ENCODE measurements around the gene PITPNC1. TPM values are rescaled to one million over a fixed set of nuclear protein-coding genes. Genes with fewer than 3 reads are reported as not detected.
"Not testable (repeated sequence)": the region's sequence is repeated elsewhere in the genome, so short reads cannot be mapped to it uniquely, and the experiment has no call there.

The PITPNC1 gene
- total RNA-seq, 1 donor from 2014 or later = 12.4 TPM

DNA sequence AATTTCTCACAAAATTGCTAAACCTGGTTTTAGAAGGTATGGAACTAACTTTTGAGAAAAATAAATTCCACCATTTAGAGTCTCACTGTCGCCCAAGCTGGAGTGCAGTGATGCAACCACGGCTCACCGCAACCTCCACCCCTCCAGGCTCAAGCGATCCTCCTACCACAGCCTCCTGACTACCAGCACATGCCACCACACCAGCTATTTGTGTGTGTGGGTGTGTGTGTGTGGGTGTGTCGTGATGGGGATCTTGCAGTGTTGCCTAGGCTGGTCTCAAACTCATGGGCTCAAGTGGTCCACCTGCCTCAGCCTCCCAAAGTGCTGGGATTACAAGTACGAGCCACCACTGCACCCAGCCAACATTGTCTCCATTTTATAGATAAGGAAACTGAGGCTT lies 269.4 kb downstream of the PITPNC1 start:
- no peaks in the 10 kb centered on the region for H3K36me3 ChIP-seq (ENCODE audit: insufficient read depth, low read length)
- Mint-ChIP-seq H3K27me3 (ENCODE audit: low read depth, unreplicated experiment) (no peaks in the 10 kb centered on the region), H3K36me3 (ENCODE audit: low read depth, unreplicated experiment) (peaks cover 2% of the 10 kb centered on the region), H3K4me1 (ENCODE audit: low read depth, unreplicated experiment) (no peaks in the 10 kb centered on the region), H3K27ac (ENCODE audit: unreplicated experiment) (no peak overlapping the region), H3K4me3 (ENCODE audit: unreplicated experiment) (no peak overlapping the region), H3K9me3 (ENCODE audit: unreplicated experiment) (peaks cover 3% of the 10 kb centered on the region)
- H2AFZ ChIP-seq (ENCODE audit: low read depth, low read length) = no peak overlapping the region
- DNase-seq (ENCODE audit: low read depth) (no peak), FAIRE-seq (no peak)
- no peak overlapping the region for H3K4me2 ChIP-seq (ENCODE audit: low read length)
- no peak overlapping the region for H3K27ac ChIP-seq (ENCODE audit: low read depth, low read length)
- TF ChIP-seq, protein P1, sequence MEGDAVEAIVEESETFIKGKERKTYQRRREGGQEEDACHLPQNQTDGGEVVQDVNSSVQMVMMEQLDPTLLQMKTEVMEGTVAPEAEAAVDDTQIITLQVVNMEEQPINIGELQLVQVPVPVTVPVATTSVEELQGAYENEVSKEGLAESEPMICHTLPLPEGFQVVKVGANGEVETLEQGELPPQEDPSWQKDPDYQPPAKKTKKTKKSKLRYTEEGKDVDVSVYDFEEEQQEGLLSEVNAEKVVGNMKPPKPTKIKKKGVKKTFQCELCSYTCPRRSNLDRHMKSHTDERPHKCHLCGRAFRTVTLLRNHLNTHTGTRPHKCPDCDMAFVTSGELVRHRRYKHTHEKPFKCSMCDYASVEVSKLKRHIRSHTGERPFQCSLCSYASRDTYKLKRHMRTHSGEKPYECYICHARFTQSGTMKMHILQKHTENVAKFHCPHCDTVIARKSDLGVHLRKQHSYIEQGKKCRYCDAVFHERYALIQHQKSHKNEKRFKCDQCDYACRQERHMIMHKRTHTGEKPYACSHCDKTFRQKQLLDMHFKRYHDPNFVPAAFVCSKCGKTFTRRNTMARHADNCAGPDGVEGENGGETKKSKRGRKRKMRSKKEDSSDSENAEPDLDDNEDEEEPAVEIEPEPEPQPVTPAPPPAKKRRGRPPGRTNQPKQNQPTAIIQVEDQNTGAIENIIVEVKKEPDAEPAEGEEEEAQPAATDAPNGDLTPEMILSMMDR (IDR thresholded peaks at IDR 0.05; ENCODE audit: insufficient read depth, low read depth, low read length) = no peak
- TF ChIP-seq EZH2 (IDR thresholded peaks at IDR 0.05; ENCODE audit: insufficient read depth, low read length) = no peak
- no peaks in the 10 kb centered on the region for H3K27me3 ChIP-seq (ENCODE audit: insufficient read depth, low read length)
- peaks cover 13% of the 10 kb centered on the region for H3K4me1 ChIP-seq (ENCODE audit: insufficient read depth, low read length)
- no peaks in the 10 kb centered on the region for H3K79me2 ChIP-seq (ENCODE audit: insufficient read depth, low read length)
- no peaks in the 10 kb centered on the region for H3K9me3 ChIP-seq (ENCODE audit: insufficient read depth, low read depth, low read length)
- no peak overlapping the region for H3K9ac ChIP-seq (ENCODE audit: low read length)
- no peak overlapping the region for H3K4me3 ChIP-seq (ENCODE audit: insufficient read depth, low read depth, low read length)
- H4K20me1 ChIP-seq (ENCODE audit: insufficient read depth, low read length) = no peaks in the 10 kb centered on the region

DNA sequence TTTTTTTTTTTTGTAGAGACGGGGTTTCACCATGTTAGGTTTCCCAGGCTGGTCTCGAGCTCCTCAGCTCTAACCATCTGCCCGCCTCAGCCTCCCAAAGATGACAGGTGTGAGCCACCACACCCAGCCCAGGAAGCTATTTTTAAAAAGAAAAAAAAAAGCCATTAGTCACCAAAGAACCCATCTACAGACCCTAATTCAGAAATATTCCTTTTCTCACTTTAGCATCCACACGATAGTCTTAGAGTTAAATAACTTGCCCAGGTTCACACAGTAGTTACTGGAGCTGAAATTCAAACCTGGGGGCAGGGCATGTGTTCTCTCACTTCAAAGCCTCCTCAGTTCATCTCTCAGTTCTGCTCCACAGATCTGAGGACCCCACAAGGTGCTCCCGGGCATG lies 270.4 kb downstream of the PITPNC1 start:
- H3K4me1 Mint-ChIP-seq (ENCODE audit: low read depth, unreplicated experiment) = no peaks in the 10 kb centered on the region
- no peaks in the 10 kb centered on the region for H3K36me3 ChIP-seq (ENCODE audit: insufficient read depth, low read length)
- no peaks in the 10 kb centered on the region for H4K20me1 ChIP-seq (ENCODE audit: insufficient read depth, low read length)
- peaks cover 13% of the 10 kb centered on the region for H3K4me1 ChIP-seq (ENCODE audit: insufficient read depth, low read length)
- no peak overlapping the region for H3K27ac ChIP-seq (ENCODE audit: low read depth, low read length)
- H3K9me3 ChIP-seq (ENCODE audit: insufficient read depth, low read depth, low read length) = no peaks in the 10 kb centered on the region
- no peaks in the 10 kb centered on the region for H3K79me2 ChIP-seq (ENCODE audit: insufficient read depth, low read length)
- H3K4me3 Mint-ChIP-seq (ENCODE audit: unreplicated experiment) = no peak overlapping the region
- peaks cover 3% of the 10 kb centered on the region for H3K9me3 Mint-ChIP-seq (ENCODE audit: unreplicated experiment)
- H3K36me3 Mint-ChIP-seq (ENCODE audit: low read depth, unreplicated experiment) = peaks cover 2% of the 10 kb centered on the region
- H3K27me3 ChIP-seq (ENCODE audit: insufficient read depth, low read length) = no peaks in the 10 kb centered on the region
- no peak overlapping the region for H3K27ac Mint-ChIP-seq (ENCODE audit: unreplicated experiment)
- H2AFZ ChIP-seq (ENCODE audit: low read depth, low read length) = no peak overlapping the region
- H3K4me3 ChIP-seq (ENCODE audit: insufficient read depth, low read depth, low read length) = no peak overlapping the region
- FAIRE-seq (no peak), DNase-seq (ENCODE audit: low read depth) (no peak)
- TF ChIP-seq, protein P1 (IDR thresholded peaks at IDR 0.05; ENCODE audit: insufficient read depth, low read depth, low read length) = no peak
- no peak for TF ChIP-seq EZH2 (IDR thresholded peaks at IDR 0.05; ENCODE audit: insufficient read depth, low read length)
- H3K4me2 ChIP-seq (ENCODE audit: low read length) = no peak overlapping the region
- H3K9ac ChIP-seq (ENCODE audit: low read length) = no peak overlapping the region
- no peaks in the 10 kb centered on the region for H3K27me3 Mint-ChIP-seq (ENCODE audit: low read depth, unreplicated experiment)

DNA sequence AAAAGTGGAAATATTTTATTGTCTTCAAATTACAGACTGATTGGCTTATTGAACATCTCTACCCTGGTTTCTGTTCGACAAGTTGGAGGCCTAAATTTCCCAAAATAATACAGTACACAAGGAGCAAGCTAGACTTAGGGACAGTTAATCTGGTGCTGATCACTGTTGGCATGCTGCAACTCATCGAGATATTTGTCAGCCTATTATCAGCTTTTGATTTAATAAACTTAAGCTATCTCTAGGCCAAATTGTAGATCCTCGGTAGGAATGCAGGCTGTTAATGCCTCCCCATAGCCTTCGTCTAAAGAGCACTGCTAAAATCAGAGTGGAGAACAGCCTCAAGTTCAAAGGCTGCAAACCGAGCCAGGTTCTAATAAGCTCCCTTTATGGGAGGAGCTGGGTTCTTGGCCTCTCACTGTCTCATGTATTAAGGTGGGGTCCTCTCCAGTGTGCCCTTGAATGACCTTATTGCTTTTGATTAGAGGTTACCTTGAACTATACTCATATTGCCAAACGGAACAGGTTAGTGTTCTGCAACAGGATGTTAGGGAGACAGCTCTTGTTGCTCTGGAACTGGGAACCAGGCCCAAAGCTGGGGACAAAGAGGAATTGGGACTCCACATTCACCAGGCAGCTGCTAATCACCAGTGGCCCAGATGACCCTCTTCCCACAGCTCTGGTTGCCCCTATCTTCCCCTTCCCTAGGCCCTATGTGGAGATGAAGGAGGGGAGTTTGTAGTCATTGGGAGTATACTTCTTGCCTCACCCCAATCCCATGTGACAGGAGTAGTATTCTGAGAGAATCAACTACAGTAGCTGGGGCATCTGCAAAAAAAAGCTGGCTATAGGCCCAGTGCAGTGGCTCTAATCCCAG lies 271.2 kb downstream of the PITPNC1 start:
- no peak overlapping the region for H3K27ac Mint-ChIP-seq (ENCODE audit: unreplicated experiment)
- no peak overlapping the region for H3K4me3 ChIP-seq (ENCODE audit: insufficient read depth, low read depth, low read length)

DNA sequence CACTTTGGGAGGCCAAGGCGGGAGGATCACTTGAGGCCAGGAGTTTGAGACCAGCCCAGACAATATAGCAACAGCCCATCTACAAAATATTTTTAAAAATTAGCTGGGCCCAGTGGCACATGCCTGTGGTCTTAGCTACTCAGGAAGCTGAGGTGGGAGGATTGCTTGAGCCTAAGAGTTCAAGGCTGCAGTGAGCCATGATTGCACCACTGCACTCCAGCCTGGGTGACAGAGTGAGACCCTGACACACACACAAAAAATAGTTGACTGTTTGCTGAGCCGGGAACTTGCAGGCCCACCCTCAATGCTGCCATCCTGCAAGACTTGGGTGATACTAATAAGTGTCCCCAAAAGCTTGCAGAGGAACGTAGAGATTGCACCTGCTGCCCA lies 271.8 kb downstream of the PITPNC1 start:
- not testable (repeated sequence) for H3K27me3 ChIP-seq (ENCODE audit: insufficient read depth, low read length); H2AFZ ChIP-seq (ENCODE audit: low read depth, low read length); H3K27me3 Mint-ChIP-seq (ENCODE audit: low read depth, unreplicated experiment); H3K27ac ChIP-seq (ENCODE audit: low read depth, low read length); DNase-seq (ENCODE audit: low read depth); H3K9me3 Mint-ChIP-seq (ENCODE audit: unreplicated experiment); H3K27ac Mint-ChIP-seq (ENCODE audit: unreplicated experiment); H3K4me3 Mint-ChIP-seq (ENCODE audit: unreplicated experiment); H4K20me1 ChIP-seq (ENCODE audit: insufficient read depth, low read length); FAIRE-seq; H3K9me3 ChIP-seq (ENCODE audit: insufficient read depth, low read depth, low read length); H3K4me2 ChIP-seq (ENCODE audit: low read length); H3K4me1 Mint-ChIP-seq (ENCODE audit: low read depth, unreplicated experiment); H3K36me3 ChIP-seq (ENCODE audit: insufficient read depth, low read length); H3K36me3 Mint-ChIP-seq (ENCODE audit: low read depth, unreplicated experiment); H3K9ac ChIP-seq (ENCODE audit: low read length); H3K4me3 ChIP-seq (ENCODE audit: insufficient read depth, low read depth, low read length); H3K79me2 ChIP-seq (ENCODE audit: insufficient read depth, low read length)
- peaks cover 13% of the 10 kb centered on the region for H3K4me1 ChIP-seq (ENCODE audit: insufficient read depth, low read length)

More for the DNA sequence above, 271.2 kb downstream of the PITPNC1 start:
- no peaks in the 10 kb centered on the region for H3K27me3 ChIP-seq (ENCODE audit: insufficient read depth, low read length)
- FAIRE-seq = no peak
- H3K36me3 ChIP-seq (ENCODE audit: insufficient read depth, low read length) = no peaks in the 10 kb centered on the region
- H4K20me1 ChIP-seq (ENCODE audit: insufficient read depth, low read length) = no peaks in the 10 kb centered on the region
- peaks cover 13% of the 10 kb centered on the region for H3K4me1 ChIP-seq (ENCODE audit: insufficient read depth, low read length)
- peaks cover 3% of the 10 kb centered on the region for H3K9me3 Mint-ChIP-seq (ENCODE audit: unreplicated experiment)
- H3K36me3 Mint-ChIP-seq (ENCODE audit: low read depth, unreplicated experiment) = peaks cover 3% of the 10 kb centered on the region
- TF ChIP-seq, protein P1 (IDR thresholded peaks at IDR 0.05; ENCODE audit: insufficient read depth, low read depth, low read length) = no peak
- no peak for TF ChIP-seq EZH2 (IDR thresholded peaks at IDR 0.05; ENCODE audit: insufficient read depth, low read length)
- no peak overlapping the region for H3K4me3 Mint-ChIP-seq (ENCODE audit: unreplicated experiment)
- H3K4me1 Mint-ChIP-seq (ENCODE audit: low read depth, unreplicated experiment) = no peaks in the 10 kb centered on the region
- DNase-seq (ENCODE audit: low read depth) = no peak
- H3K27me3 Mint-ChIP-seq (ENCODE audit: low read depth, unreplicated experiment) = no peaks in the 10 kb centered on the region
- H3K4me2 ChIP-seq (ENCODE audit: low read length) = no peak overlapping the region
- H3K79me2 ChIP-seq (ENCODE audit: insufficient read depth, low read length) = no peaks in the 10 kb centered on the region
- no peak overlapping the region for H2AFZ ChIP-seq (ENCODE audit: low read depth, low read length)
- H3K9ac ChIP-seq (ENCODE audit: low read length) = no peak overlapping the region
- H3K27ac ChIP-seq (ENCODE audit: low read depth, low read length) = no peak overlapping the region
- H3K9me3 ChIP-seq (ENCODE audit: insufficient read depth, low read depth, low read length) = no peaks in the 10 kb centered on the region
